Nephron progenitor cell (in vitro differentiated cells): ENCODE results near the gene EPRS1.
"Not testable (repeated sequence)": the region's sequence is repeated elsewhere in the genome, so short reads cannot be mapped to it uniquely, and the experiment has no call there.

Experiments used
- DNase-seq: peaks from one replicate; pipeline ENCODE4 v3.0.0; 2021
- H3K27ac Mint-ChIP-seq: 2 replicates; pipeline ENCODE4 v1.8.0; 2021; ENCODE audit warnings: mild to moderate bottlenecking, moderate library complexity, mixed read lengths
- H3K27me3 Mint-ChIP-seq: 2 replicates; pipeline ENCODE4 v1.8.0; 2021; ENCODE audit warnings: mild to moderate bottlenecking, low read depth, mixed read lengths; ENCODE audit not compliant: poor library complexity
- H3K36me3 Mint-ChIP-seq: 2 replicates; pipeline ENCODE4 v1.8.0; 2021; ENCODE audit warnings: low read depth, mixed read lengths
- H3K4me1 Mint-ChIP-seq: 2 replicates; pipeline ENCODE4 v1.8.0; 2021; ENCODE audit warnings: mixed read lengths
- H3K4me3 Mint-ChIP-seq: 2 replicates; pipeline ENCODE4 v1.8.0; 2021; ENCODE audit warnings: mild to moderate bottlenecking, moderate library complexity, mixed read lengths
- H3K9me3 Mint-ChIP-seq: 2 replicates; pipeline ENCODE4 v1.8.0; 2021; ENCODE audit warnings: mild to moderate bottlenecking, moderate library complexity, mixed read lengths
- TF ChIP-seq, protein P1 (sequence below): fragments of 200-600 bp; sonication (generic); IDR thresholded peaks from 2 replicates; pipeline ENCODE4 v1.5.0; 2021; ENCODE audit warnings: antibody characterized with exemption

Gene EPRS1

GRCh38 chr1:220046052-220046930 is at the start of gene EPRS1:
Gene EPRS1, minus strand, starts transcription at chr1:220046505. Its CDS starts 117 bp downstream, at chr1:220046388.
- Mint-ChIP-seq H3K27ac (peak within 1 kb of the TSS; percentile 73), H3K4me3 (peak within 1 kb of the TSS; percentile 96), H3K36me3 (no peaks in the 10 kb centered on the region), H3K4me1 (peaks cover 27% of the 10 kb centered on the region), H3K9me3 (no peaks in the 10 kb centered on the region), H3K27me3 (peaks cover 13% of the 10 kb centered on the region)
- TF ChIP-seq, protein P1, sequence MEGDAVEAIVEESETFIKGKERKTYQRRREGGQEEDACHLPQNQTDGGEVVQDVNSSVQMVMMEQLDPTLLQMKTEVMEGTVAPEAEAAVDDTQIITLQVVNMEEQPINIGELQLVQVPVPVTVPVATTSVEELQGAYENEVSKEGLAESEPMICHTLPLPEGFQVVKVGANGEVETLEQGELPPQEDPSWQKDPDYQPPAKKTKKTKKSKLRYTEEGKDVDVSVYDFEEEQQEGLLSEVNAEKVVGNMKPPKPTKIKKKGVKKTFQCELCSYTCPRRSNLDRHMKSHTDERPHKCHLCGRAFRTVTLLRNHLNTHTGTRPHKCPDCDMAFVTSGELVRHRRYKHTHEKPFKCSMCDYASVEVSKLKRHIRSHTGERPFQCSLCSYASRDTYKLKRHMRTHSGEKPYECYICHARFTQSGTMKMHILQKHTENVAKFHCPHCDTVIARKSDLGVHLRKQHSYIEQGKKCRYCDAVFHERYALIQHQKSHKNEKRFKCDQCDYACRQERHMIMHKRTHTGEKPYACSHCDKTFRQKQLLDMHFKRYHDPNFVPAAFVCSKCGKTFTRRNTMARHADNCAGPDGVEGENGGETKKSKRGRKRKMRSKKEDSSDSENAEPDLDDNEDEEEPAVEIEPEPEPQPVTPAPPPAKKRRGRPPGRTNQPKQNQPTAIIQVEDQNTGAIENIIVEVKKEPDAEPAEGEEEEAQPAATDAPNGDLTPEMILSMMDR = peak; percentile 60
- DNase-seq = peak; percentile 91

DNA sequence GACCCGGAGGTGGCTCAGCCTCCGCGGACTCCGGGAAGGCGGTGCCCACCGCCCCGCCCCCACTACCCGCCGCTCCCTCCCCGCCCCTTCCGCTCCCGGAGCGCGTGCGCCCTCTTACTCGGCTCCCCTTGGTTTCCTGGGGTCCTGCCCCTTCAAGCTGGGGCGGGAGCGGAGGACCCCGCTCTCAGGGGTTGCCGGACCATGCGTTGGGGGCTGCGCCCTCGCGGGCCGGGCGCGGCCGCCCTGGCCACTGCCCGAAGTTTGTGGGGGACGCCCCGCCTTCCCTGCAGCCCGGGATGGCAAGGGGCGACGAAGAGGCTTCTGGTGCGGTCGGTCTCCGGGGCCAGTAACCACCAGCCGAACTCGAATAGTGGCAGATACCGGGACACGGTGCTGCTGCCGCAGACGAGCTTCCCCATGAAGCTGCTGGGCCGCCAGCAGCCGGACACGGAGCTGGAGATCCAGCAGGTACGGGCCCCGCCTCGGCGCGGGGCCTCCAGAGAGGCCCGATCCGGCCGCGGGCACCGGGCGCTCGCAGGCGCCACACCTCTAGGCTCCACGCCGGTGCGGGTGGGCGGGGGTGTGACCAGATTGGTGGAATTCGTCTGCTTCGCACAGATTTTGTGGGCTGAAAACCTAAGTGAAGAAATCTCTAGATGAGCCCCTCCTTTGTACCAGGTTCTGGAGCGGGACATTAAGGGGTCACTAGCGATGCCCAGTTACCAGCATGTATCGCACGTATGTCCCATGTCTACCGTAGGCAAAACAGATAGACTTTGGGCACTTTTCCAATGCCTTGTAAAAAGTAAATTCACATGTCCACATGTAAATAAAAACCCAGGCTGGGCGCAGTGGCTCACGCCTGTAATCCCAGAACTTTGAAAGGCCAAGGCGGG is 48.0 kb upstream of the EPRS1 start, which contains the start of gene IARS2:
IARS2 (plus strand) TSS at position 117 of the 896 bp plus-strand sequence; CDS start at position 202, 85 bp downstream.
- peak; percentile 92 for DNase-seq
- Mint-ChIP-seq H3K36me3 (peaks cover 31% of the 10 kb centered on the region), H3K27ac (no peak within 1 kb of the TSS), H3K4me3 (peak within 1 kb of the TSS; percentile 75), H3K4me1 (peaks cover 25% of the 10 kb centered on the region), H3K9me3 (no peaks in the 10 kb centered on the region), H3K27me3 (peaks cover 6% of the 10 kb centered on the region)
- TF ChIP-seq, protein P1 = no peak

DNA sequence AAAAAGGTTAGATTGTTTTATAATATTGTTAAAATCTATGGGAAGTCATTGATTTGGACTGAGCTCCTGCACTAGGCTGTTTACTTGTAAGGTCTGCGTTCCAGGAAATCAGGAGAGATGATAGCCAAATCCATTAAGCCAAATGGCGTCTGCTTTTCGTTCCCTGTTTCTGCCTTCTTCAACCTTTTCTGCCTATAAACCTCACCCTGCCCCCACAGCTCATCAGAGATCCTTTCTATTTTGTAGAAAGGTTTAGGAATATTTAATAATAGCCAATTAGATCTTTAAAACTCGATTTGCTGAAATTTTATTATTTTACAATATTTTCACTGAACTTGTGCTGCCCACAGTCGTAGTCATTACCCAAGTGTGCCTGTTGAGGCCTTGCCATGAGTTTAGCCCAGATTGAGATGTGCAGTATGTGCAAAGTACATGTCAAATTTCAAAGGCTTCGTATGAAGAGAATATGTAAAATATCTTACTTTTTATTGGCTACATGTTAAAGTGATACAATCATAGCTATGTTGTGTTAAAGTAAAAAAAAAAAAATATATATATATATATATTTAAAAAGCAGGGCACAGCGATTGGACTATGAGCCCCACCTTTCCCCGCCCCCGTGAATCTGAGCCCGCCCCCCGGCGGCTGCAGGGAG is 47.2 kb upstream of the EPRS1 start:
- Mint-ChIP-seq H3K27ac (no peak overlapping the region), H3K27me3 (peaks cover 6% of the 10 kb centered on the region), H3K36me3 (peaks cover 29% of the 10 kb centered on the region), H3K4me3 (peak overlapping the region; percentile 34), H3K4me1 (peaks cover 25% of the 10 kb centered on the region), H3K9me3 (no peaks in the 10 kb centered on the region)
- TF ChIP-seq, protein P1 = no peak
- no peak for DNase-seq

GRCh38 chr1:220092694-220093093 is 46.4 kb upstream of the EPRS1 start:
- Mint-ChIP-seq H3K4me1 (peaks cover 25% of the 10 kb centered on the region), H3K4me3 (no peak overlapping the region), H3K27ac (no peak overlapping the region), H3K9me3 (peaks cover under 1% of the 10 kb centered on the region), H3K36me3 (peaks cover 23% of the 10 kb centered on the region), H3K27me3 (peaks cover 6% of the 10 kb centered on the region)
- no peak for DNase-seq
- TF ChIP-seq, protein P1 = no peak

GRCh38 chr1:220089650-220090556 is 43.6 kb upstream of the EPRS1 start, which contains the start of gene BPNT1:
Gene BPNT1, minus strand, starts transcription at chr1:220089788. Its CDS starts 9,942 bp downstream, at chr1:220079846.
- peak; percentile 96 for DNase-seq
- H3K27ac Mint-ChIP-seq = peak within 1 kb of the TSS; percentile 64
- peak within 1 kb of the TSS; percentile 98 for H3K4me3 Mint-ChIP-seq
- H3K36me3 Mint-ChIP-seq = peaks cover 10% of the 10 kb centered on the region
- TF ChIP-seq, protein P1 = no peak
- H3K9me3 Mint-ChIP-seq = peaks cover 4% of the 10 kb centered on the region
- H3K27me3 Mint-ChIP-seq = peaks cover 6% of the 10 kb centered on the region
- H3K4me1 Mint-ChIP-seq = peaks cover 7% of the 10 kb centered on the region

DNA sequence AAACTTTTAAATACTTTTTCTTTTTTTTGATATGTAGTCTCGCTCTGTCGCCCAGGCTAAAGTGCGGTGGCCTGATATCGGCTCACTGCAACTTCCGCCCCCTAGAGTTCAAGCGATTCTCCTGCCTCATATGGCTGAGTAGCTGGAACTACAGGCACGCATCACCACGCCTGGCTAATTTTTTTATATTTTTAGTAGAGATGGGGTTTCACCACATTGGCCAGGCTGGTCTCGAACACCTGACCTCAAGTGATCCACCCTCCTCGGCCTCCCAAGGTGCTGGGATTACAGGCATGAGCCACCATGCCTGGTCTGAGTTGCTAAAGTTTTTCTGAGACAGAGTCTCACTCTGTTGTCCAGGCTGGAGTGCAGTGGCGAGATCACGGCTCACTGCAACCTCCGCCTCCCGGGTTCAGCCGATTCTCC is 40.0 kb upstream of the EPRS1 start:
- peaks cover 38% of the 10 kb centered on the region for H3K36me3 Mint-ChIP-seq
- H3K4me3 Mint-ChIP-seq, H3K4me1 Mint-ChIP-seq, H3K27me3 Mint-ChIP-seq, DNase-seq, H3K9me3 Mint-ChIP-seq, H3K27ac Mint-ChIP-seq: not testable (repeated sequence)
